22Rv1 (cell line): Measurements from ENCODE around the gene MORN1.

ENCODE experiments used
- CTCF ChIP-seq: fragments of 450-650 bp; IDR thresholded peaks from 2 replicates; pipeline ENCODE4 v1.5.1; 2017; ENCODE audit warnings: mild to moderate bottlenecking
- ZFX ChIP-seq: fragments of 450-650 bp; IDR thresholded peaks from 2 replicates; pipeline ENCODE4 v1.6.1; 2017; ENCODE audit warnings: antibody characterized with exemption, borderline replicate concordance

DNA sequence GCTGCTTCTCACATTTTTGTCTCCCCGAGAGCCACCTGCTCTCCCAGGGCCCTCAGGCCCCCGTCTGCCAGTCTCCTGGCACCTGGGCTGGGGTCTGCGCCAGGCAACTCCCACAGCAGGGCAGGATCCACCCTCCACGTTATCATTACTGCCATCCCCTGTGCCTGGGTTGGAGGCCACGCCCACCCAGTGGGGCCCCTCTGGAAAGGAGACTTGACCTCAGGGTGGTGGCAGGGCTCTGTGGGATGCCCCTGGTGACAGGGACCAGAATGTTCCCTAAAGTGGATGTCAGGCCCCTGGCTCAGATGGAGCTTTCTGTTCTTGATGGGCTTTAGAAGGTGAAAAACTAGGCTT lies 96.7 kb downstream of the MORN1 start:
- TF ChIP-seq CTCF = no peak
- TF ChIP-seq ZFX = no peak
